ENCODE measurements around the gene OPRL1.

Gene OPRL1

DNA sequence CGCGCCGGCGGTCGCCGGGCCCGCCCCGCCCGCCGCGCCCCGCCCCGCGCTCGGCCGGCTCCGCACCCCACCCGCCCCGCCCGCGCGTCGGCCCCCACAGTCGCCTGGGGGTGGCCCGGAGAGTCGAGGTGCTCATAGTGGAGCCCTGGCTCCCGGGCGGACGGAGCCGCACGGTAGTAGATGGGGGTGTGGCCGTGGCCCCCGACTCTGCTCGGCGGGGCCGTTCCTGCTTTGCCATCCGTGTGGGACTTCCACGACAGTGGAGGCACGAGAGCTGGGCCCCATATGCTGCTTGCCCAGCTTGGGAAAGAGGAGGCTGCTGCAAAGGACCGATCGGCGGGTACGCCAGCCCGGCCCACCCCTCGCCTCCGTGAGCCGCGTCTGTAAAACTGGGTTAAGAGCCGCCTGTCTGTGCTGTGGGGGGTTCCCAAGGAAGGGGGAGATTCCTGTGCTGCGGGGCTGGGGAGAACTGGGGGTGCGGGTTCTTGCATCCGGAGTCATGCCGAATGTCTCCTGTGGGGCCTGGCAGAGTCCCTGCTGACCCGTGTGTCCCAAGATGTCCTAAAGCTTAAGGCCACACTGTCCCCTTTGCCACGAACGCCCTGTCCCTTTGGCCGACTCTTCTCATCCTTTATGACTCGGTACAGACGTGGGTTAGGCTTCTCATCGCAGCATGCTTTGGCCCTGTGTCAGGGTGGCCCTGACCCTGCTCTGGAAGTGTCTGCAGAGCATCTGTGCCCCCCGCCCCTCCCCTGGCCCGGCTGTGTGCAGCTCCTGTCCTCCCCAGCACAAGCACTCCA, at the start of gene OPRL1:
OPRL1 (plus strand) TSS at position 70 of the 800 bp plus-strand sequence. CDS start 12,639 bp downstream, outside the sequence.
- DNase-seq: no peak

DNA sequence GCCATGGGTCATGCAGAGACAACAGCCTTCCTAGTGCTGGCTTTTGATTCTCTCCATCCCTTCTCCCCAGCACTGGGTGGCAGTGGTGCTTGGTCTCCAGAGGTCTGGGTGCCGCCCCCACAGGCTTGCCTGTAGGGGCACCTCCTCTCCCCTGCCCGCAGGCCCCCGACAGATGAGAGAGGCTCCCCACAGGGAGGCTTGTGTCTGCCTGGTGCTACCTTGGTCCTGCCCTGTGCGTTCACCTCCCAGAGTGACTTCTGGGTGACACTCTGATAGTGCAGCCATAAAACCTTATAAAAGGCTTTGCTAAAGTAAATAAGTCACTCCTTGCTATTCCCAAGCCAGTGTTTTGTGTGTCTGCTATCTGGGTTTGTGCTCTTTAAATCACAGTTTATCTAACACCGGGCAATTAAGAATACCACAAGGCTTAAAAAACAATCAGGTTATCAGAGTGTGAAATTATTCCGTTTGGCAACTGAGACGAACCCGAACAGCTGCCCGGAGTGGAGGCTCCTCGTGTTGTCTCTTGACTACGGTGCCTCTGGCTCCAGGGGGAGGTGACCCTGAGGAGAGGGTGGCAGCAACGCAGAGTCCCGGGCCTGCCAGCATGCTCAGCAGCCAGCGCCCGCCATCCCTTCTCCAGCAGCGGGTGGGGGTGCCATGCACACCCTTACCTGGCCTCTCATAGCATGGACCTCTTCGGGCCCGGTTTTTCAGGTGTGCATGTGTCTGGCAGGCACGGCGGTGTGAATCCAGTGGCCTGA, 49.3 kb upstream of the OPRL1 start:
- no peak for DNase-seq

DNA sequence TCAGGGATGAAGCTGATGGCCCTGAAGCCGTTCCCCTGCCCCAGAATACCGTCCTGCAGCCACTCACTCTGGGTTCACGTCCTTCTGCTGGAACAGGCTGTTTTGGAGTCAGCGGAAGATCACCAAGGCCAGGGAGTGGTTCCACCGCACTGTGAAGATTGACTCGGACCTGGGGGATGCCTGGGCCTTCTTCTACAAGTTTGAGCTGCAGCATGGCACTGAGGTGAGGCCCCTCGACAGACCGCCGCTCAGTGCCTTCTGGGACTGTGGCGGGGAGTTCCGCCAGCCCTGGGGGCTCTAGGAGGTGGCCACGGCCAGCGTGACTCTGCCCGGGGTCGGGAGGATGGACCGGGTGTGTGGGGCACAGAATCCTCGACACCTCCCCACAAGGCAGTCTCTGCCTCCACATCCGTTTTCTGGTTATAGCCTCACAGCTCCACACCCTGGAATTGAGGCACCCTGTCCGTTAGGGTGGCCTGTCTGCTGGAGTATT, 48.0 kb upstream of the OPRL1 start:
- DNase-seq: no peak

DNA sequence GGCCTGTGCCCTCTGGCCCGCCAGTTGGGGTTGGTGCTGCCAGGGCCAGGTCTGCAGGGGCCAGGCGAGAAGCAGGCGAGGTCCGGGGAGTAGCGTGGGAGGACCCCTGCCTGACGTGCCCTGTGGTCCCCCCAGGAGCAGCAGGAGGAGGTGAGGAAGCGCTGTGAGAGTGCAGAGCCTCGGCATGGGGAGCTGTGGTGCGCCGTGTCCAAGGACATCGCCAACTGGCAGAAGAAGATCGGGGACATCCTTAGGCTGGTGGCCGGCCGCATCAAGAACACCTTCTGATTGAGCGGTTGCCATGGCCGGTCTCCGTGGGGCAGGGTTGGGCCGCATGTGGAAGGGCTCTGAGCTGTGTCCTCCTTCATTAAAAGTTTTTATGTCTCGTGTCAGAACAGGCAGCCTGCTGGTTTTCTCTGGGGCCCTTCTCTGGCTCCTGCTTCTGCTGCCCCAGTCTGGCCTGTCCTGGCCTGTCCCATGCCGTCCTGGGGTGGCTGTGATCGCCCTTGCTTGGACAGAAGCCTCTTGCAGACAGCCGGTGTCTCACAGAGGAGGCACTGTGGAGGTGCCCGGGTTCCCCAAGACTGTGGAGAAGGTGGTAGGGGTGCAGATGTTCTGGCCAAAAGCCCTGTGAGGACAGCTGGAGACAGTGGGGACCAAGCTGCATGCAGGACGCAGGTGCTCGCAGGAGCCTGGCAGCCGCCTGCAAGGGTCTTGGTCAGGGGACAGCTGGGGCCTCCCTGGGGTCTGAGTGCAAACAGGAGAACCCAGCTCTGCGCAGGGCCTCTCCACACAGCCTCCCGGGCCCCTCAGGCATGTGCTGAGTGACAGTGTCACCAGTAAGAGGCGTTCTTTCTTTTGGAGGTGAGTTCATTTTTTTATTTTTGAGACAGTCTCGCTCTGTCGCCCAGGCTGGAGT, 46.9 kb upstream of the OPRL1 start:
- DNase-seq: no peak

DNA sequence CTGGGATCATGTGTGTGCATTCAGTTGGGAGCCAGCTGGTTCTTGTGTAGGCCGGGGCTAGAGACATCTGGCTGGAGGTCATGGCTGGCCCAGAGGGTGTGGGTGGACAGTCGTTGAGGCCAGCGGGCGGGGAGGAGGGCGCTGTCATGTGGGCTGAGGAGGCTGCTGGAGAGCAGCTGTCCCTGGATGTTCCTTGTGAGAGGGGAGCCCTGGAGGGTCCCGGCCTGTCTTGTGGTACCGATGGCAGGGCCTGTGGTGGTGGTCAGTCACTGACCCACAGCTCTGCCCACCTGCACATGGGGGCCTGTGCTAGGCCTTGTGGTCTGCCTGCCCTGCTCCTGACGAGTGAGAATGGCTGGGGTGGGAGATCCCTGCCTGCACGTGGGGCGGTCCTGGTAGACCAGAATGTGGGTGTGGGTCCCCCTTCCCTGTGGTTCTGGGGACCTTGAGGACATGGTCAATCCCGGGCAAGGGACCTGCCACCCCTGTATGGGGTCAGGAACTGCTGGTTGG, 45.8 kb upstream of the OPRL1 start:
- no peak for DNase-seq

DNA sequence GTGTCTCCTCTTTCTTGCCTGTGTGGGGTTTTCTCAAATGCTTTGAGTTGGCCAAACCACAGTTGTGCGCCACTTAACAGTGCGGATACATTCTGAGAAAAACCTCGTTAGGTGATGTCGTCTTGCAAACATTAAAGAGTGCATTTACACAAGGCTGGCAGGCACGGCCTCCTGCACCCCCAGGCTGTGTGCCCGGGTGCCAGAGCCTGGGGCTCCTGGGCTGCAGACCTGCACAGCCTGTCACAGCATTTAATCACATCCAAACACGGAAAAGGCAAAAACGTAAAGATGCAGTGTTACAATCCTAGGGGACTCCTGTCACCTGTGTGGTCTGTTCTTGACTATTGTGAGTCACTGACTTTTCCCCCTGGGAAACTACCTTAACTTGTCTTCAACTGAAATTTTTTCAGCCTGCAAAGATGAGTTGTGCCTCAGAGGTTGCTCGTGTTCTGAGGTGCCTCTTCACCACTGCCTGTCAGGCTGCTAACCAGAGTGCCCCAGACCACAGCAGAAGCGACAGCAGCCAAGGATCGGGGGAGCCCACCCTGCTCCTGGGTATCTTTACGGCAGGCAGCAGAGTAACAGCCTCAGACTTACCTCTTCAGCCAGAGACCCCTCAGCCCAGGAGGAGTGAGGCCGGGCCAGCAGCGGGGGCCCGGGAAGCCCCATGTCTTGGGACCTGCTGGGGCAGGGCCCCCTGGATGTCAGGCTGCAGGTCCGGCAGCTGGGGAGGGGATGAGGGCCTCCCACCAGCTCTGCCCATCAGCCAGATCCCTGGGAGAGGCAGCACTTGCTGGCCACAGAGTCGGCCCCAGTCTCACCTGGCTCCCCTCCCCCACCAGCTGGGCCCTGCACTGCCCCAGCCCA, 44.6 kb upstream of the OPRL1 start:
- no peak for DNase-seq

DNA sequence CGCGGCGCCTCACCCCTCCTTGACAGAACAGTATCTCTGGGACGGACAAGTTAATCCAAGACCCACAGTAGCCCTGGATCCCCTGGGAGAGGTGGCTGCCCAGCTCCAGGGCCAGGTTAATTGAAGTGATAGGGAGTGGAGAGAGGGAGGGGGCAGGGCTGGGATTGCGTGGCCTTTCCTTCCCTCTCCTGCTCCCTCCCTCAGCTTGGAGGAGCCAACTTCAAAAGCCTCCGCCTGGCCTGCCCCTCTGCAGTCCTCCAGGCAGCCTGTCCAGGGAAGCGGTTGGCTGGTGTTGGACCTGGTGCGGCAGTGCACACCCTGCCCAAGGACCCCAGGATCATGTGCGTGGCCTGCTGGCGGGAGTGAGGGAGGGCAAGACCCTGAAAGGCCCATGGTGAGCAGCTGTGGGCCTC, 43.9 kb upstream of the OPRL1 start, which contains the start of gene C20orf204:
C20orf204 (plus strand) TSS at position 250 of the 413 bp plus-strand sequence; CDS start at position 392, 142 bp downstream.
- no peak for DNase-seq

DNA sequence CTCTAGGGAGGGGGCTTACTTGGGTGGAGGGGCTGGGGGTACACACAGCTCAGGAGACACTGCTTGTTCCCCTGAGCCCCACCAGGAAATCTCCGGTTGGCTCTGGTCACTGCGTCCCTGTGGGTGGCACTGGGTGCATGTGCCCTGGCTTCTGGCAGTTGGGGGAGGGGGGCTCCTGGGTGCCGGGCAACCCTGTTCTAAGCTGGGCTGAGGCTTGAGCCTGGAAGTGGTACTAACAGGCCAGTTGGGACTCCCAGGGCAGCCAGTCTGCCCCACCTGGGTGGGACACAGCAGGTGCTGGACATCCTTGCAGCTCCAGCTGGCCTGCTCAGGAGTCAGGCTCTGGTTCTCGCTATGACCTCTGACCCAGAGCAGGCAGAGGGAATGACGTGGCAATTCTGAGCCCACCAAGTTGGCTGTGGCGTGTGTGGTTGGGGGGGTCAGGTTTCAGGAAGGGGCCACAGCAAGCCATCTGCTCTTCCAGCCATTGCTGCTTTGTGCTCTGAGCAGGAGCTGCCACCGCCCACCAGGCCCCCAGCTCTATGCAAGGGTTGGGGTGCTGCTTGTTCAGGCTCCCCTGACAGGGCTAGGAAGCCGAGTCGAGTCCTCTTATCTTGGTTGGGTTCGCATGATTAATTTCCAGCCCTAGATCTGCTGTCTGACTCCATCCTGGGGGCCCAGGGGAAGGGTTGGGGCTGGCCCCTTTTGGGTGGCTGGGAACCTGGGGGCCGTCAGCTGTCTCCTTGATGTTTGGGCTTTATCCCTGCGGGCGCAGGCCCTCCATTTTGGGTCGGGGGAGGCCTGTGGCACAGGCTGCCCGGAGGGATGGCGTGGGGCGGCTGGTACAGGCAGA, 43.3 kb upstream of the OPRL1 start:
- no peak for DNase-seq

DNA sequence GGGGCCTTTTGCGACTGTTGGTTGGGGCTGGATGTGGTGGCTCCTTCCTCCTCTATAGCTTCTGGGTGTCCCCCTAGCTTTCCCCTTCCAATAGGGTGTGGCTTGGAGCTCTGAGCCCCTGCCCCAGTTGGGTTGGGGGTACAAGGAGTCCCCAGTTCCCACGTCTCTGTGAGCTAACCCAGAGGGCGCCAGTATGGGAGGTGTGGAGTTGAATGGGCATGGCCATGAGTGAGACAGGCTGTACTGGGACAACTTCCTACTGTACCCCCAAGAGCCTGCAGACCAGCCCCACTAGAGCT, 42.7 kb upstream of the OPRL1 start:
- DNase-seq: no peak

DNA sequence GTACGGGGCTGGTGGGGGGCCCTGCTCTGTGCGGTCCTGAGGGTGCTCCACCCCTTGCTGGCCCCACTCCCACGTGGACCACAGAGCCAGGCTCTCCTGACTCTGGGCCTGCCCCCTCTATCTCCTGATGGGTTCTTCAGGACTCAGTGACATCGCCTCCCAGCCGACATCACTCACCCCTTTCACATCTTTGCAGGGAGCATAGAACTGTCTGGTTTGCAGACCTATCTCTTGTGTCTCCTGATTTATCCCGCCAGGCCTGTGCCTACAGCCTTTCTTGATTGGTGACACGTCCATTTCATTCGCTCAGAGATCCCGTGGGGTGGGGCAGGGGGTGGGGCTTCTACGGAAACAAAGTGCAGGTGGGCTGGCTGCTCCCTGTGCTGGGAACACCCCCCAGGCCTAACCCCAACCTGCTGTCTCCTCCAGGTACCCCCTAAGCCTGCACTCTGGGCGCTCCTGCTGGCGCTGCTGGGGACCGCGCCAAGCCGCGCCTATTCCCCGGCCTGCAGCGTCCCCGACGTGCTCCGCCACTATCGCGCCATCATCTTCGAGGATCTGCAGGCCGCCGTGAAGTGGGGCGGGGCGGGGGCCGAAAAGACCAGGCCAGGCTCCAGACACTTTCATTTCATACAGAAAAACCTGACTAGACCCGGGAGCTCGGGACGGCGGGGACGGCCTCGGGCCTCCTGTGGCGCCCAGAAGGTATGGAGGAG, 42.2 kb upstream of the OPRL1 start:
- peak; percentile 54 for DNase-seq

DNA sequence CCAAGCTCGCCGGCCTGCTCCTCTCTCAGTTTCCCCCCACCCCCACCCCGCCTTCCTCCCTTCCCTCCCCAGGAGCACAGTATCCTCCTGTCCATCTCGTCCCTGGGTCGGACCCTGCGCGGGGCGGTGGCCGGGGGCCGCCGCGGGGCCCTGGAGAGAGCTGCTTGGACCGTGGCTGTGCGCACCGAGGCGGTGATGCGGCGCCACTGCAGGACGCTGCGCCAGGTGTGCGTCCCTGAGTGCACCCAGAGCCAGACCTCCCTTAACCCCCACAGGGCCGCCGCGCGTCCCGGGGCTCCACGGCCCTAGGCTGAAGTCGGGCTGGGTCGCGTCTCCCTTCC, 41.7 kb upstream of the OPRL1 start:
- DNase-seq: no peak

DNA sequence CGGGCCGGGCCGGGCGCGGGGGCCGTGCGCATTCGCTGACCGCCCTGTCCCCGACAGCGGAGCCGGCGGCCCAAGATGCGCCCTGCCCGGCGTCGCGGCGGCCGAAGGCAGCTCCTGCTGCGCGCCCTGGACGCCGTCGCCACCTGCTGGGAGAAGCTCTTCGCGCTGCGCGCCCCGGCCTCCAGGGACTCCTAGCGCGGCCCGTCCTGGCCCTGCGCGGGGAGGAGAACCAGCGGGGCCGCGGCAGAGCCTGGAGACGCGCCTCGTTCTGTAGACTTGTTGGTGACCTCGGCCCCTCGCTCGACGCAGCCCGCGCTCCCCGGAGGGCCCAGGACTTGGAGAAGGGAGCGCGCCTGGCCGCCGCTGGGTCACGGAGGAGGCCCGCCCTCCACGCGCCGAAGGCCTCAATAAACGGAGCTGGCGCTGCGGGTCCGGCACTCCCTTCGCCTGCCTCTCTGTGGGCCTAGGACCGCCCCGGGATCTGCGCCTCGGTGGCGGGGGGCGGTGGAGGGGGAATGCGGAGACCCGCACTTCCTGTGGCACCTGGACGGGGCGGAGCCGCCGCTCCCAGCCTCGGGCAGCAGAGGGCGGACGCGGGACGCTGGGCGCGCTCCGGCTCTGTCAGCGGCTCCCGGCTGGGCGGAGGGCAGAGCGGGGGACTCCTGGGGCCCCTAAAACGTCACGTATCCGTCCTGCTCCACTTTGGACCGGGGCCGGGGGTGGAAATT, 41.2 kb upstream of the OPRL1 start:
- peak; percentile 64 for DNase-seq

DNA sequence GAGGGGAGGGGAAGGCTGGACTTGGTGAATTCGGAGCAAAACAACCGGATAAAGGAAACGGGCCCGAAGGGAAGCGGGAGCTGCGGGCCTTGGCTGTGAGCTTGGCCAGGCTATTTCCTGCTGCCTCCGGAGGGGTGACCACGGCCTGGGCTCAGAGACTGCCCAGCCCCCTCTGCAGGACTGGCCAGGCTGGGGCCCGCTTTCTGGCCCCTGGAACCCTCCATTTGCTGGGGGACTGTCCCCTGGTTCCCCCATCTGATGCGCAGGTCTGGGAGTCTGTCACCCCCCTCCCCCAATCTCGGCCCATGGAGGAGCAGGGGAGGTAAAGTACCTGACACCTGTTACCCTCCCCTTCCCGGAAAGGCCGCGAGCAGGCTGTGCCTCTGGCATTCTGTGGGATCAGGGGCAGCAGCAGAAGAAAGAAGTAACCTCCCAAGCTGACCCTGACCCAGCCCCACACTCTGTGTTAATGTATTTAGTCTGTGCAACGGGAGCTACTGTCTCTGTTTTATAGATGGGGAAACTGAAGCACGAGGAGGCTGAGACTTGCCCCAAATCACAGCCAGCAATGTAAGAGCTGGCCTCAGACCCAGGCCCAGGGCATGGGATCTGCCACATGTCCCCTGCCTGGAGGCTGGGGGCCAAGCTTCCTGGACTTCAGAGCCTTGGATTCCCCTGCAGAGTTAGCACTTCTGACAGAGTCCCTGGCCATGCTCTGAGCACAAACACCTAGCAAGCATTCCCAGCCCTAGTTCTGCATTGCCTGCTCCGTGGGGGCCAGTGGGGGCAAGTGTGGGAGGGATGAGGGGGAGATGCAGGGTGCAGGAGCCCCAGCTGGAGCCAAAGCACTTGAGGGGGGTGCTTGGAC, 40.4 kb upstream of the OPRL1 start:
- DNase-seq: no peak

DNA sequence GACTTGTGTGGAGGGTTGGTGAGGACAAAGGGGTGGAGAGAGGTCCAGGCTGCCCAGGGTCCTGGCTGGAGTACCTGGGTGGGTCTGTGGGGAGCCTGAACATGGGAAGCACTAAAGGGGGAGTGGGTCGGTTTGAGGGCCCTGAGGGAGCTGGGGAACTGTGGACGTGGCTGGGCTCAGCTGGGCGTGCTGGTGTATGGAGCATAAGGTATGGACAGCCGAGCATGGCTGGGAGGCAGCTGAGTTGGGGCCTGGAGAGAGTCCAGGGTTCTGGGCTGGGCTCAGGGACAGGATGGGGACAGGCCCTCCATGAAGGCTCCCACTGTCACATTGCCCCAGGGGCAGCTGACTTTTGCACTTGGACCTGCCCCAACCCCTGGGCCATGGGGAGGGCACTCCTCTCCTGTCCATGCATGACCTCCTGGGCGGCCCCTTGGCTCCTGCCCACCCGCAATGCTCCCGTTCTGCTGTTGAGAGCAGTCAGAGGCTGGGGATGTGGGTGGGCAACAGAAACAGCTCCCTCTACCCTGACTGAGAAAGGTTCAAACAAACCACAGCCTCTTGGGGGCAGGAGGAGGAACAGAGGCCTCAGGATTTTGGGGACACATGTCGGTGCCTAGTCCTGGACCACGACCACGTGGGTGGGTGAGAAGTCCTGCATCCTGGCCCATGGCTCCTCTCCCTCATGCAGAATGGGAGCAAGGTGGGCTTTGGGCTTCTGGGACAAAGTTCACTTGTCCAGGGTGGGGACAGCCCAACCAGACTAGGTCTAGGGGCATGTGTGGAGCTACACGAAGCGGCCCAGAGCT, 39.4 kb upstream of the OPRL1 start:
- no peak for DNase-seq

DNA sequence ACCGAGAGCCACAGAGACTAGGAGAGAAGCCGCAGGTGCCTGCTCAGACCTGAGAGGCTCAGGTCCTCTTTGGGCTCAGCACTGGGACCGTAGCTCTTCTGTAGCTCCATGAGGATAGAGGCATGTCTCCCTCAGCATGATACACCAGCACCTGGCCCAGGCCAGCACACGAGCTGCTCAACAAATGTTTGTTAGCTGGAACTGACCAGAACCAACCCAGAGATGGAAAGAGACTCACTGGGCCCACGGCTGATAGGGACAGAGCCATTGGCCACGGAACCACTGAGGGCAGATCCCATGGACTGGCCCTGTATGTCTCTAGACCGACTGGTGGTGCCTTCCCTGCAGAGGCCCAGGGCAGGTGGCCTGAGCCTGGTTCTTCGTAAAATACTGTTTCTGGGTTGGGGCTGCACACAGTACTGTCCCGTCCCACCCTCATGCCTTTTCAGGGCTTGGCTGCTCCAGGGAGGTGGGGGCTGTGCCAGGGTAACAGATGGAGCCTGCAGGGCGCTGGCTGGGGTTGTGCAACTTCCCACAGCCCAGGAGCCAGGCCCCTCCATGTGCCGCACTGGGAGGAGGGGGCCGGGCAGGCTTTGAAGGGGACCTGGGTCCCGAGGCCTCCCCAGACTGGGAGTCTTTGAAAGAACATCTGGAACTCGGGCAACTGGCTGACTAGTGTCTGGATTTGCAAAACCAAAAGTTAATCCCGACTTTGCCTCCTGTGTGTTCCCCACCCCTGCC, 38.7 kb upstream of the OPRL1 start:
- no peak for DNase-seq

DNA sequence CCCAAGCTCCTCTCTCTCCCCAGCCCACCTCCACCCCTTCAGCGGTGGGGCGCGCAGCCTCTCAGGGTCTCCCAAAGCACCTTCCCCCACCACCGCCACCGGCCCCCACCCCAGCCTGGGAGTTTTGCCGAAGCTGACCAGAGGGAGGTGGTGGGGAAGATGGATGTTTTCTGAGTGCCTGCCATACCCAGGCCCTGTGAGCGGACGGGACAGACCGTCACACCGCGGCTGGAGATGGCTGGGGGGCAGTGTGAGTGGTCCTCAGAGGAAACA, 38.2 kb upstream of the OPRL1 start:
- no peak for DNase-seq
